Liver (tissue), 9 donors: ENCODE results near the gene ACOXL. TPM values are rescaled to one million over a fixed set of nuclear protein-coding genes. Genes with fewer than 3 reads are reported as not detected.

Experiments
- DNase-seq: peaks from one replicate; pipeline ENCODE4 v3.0.0-alpha.2; 2017; ENCODE audit warnings: low spot score
- H3K27ac ChIP-seq, 2 donors: one replicate each; pipeline ENCODE4 v1.7.0; 2013; ENCODE audit warnings: inconsistent platforms in 2 of 2, low read length in 2 of 2, control low read depth in 1 of 2, low read depth in 1 of 2, mild to moderate bottlenecking in 1 of 2
- H3K27me3 ChIP-seq, 4 donors: one replicate each; pipeline versions ENCODE4 v1.6.1 to v1.7.0; 2013; ENCODE audit warnings: low read length in 3 of 4, inconsistent platforms in 1 of 4, mild to moderate bottlenecking in 1 of 4, moderate library complexity in 1 of 4; ENCODE audit not compliant: control insufficient read depth in 4 of 4, insufficient read depth in 4 of 4
- H3K36me3 ChIP-seq, 4 donors: one replicate each; pipeline versions ENCODE4 v1.6.1 to v1.7.0; 2013; ENCODE audit warnings: low read length in 3 of 4, mild to moderate bottlenecking in 3 of 4, low read depth in 1 of 4, moderate library complexity in 1 of 4; ENCODE audit not compliant: control insufficient read depth in 4 of 4, insufficient read depth in 3 of 4
- H3K4me1 ChIP-seq, 4 donors: one replicate each; pipeline versions ENCODE4 v1.6.1 to v1.7.0; 2013; ENCODE audit warnings: low read length in 3 of 4, mild to moderate bottlenecking in 3 of 4, moderate library complexity in 1 of 4; ENCODE audit not compliant: control insufficient read depth in 4 of 4, insufficient read depth in 4 of 4
- H3K4me3 ChIP-seq, 3 donors: one replicate each; pipeline versions ENCODE4 v1.6.1 to v1.7.0; 2013; ENCODE audit warnings: low read length in 3 of 3, control low read depth in 1 of 3, low read depth in 1 of 3, mild to moderate bottlenecking in 1 of 3
- H3K9ac ChIP-seq, 2 donors: one replicate each; pipeline ENCODE4 v1.7.0; 2013; ENCODE audit warnings: low read length in 2 of 2, mild to moderate bottlenecking in 2 of 2, moderate library complexity in 2 of 2, control low read depth in 1 of 2, low read depth in 1 of 2
- H3K9me3 ChIP-seq, 4 donors: one replicate each; pipeline versions ENCODE4 v1.6.1 to v1.7.0; 2013; ENCODE audit warnings: low read length in 3 of 4; ENCODE audit not compliant: control insufficient read depth in 4 of 4
- EGR1 ChIP-seq, 2 donors: IDR thresholded peaks; 2 replicates each; pipeline ENCODE4 v1.6.1; 2016 to 2018; ENCODE audit warnings: antibody characterized with exemption in 2 of 2, low read depth in 2 of 2
- FOXA1 ChIP-seq: IDR thresholded peaks from 2 replicates; pipeline ENCODE4 v1.6.1; 2016; ENCODE audit warnings: antibody characterized with exemption
- GABPA ChIP-seq, 2 donors: IDR thresholded peaks in 1 of 2; conservative IDR thresholded peaks in 1 of 2; 2 replicates each; pipeline ENCODE4 v1.6.1; 2016; ENCODE audit warnings: antibody characterized with exemption in 2 of 2, mild to moderate bottlenecking in 1 of 2, moderate library complexity in 1 of 2
- HNF4A ChIP-seq, 2 donors: conservative IDR thresholded peaks; 2 replicates each; pipeline ENCODE4 v1.6.1; 2016; ENCODE audit warnings: antibody characterized with exemption in 2 of 2, mild to moderate bottlenecking in 2 of 2
- HNF4G ChIP-seq: IDR thresholded peaks from 2 replicates; pipeline ENCODE4 v1.6.1; 2016; ENCODE audit warnings: antibody characterized with exemption
- JUND ChIP-seq, 2 donors: IDR thresholded peaks; 2 replicates each; pipeline ENCODE4 v1.6.1; 2016; ENCODE audit warnings: antibody characterized with exemption in 2 of 2
- NR2F2 ChIP-seq: IDR thresholded peaks from 2 replicates; pipeline ENCODE4 v1.6.1; 2016; ENCODE audit warnings: antibody characterized with exemption
- RAD21 ChIP-seq, 2 donors: IDR thresholded peaks; 2 replicates each; pipeline ENCODE4 v1.6.1; 2016; ENCODE audit warnings: antibody characterized with exemption in 2 of 2, mild to moderate bottlenecking in 2 of 2
- RXRA ChIP-seq, 2 donors: IDR thresholded peaks; 2 replicates each; pipeline ENCODE4 v1.6.1; 2017 to 2018; ENCODE audit warnings: antibody characterized with exemption in 2 of 2, mild to moderate bottlenecking in 1 of 2
- SP1 ChIP-seq: IDR thresholded peaks from 2 replicates; pipeline ENCODE4 v1.6.1; 2018; ENCODE audit warnings: antibody characterized with exemption, mild to moderate bottlenecking
- TAF1 ChIP-seq: conservative IDR thresholded peaks from 2 replicates; pipeline ENCODE4 v1.6.1; 2016; ENCODE audit warnings: antibody characterized with exemption, mild to moderate bottlenecking
- WGBS: extraction: QIAGEN DNeasy Blood & Tissue Kit; methylation state at CpG from one replicate; pipeline ENCODE4 v1.1.7; 2013; 5-methylcytosine and 5-hydroxymethylcytosine counted together
- polyA plus RNA-seq, 2 donors: library from polyadenylated mRNA; stranded (reverse) in 1 of 2; unstranded in 1 of 2; fragments of 200-250 nt in 1 of 2; fragments of >200 nt in 1 of 2; fragmentation: Nextera tagmentation in 1 of 2; extraction: Ambion mirVana in 1 of 2; gene quantifications; one replicate each; pipeline versions ENCODE4 v1.2.1 to v1.2.3, GENCODE V29; 2013 to 2015
- total RNA-seq, 2 donors: library from RNA; depleted of rRNA; stranded (reverse); fragments of >200 nt; gene quantifications; one replicate each; pipeline ENCODE4 v1.2.3, GENCODE V29; 2014
- TF ChIP-seq, protein P1 (sequence below): fragments of 150-350 bp; IDR thresholded peaks from 2 replicates; pipeline ENCODE4 v1.5.1; 2017; ENCODE audit warnings: improper control_type of control experiment, low read depth, low read length; ENCODE audit not compliant: missing input control
- TF ChIP-seq, protein P2 (sequence below): IDR thresholded peaks from 2 replicates; pipeline ENCODE4 v1.6.1; 2016; ENCODE audit warnings: antibody characterized with exemption
- TF ChIP-seq, protein P3 (sequence below): IDR thresholded peaks from 2 replicates; pipeline ENCODE4 v1.6.1; 2016; ENCODE audit warnings: antibody characterized with exemption
- TF ChIP-seq, protein P4 (sequence below): IDR thresholded peaks from 2 replicates; pipeline ENCODE4 v1.6.1; 2016; ENCODE audit warnings: antibody characterized with exemption
- TF ChIP-seq, protein P5 (sequence below): IDR thresholded peaks from 2 replicates; pipeline ENCODE4 v1.6.1; 2016; ENCODE audit warnings: antibody characterized with exemption, mild to moderate bottlenecking
- donor health status: healthy.
- donor health status: healthy.
- donor health status: healthy.
- donor health status: healthy.
- donor health status: healthy.

The ACOXL gene
- total and polyA plus RNA-seq, 4 donors, result 0.07 TPM; not detected in 3

DNA sequence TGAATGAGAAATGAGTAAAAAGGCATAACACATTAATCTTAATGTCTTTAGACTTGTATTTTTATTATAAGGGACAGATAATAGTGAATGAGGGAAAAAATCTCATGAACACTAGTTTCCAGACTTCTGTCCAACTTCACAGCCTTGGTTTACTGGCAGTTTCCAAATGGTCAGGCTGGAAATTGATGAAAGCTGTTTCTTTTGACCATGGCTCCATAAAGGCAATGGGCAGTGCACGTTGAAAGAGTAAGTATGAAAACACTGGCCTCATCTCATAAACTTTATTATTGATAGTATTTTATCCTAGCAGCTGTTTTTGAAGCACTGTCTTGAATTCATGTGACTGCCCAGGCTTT, 411.4 kb downstream of the ACOXL start:
- Histone ChIP-seq H3K9me3 (no peaks in the 10 kb centered on the region), H3K4me3 (no peak overlapping the region), H3K36me3 (peaks cover 2 to 35% (median 18%) of the 10 kb centered on the region in 4 donors), H3K4me1 (peaks cover 1 to 16% (median 8%) of the 10 kb centered on the region in 4 donors), H3K27ac (no peak overlapping the region), H3K27me3 (no peaks in the 10 kb centered on the region), H3K9ac (no peak overlapping the region)
- DNase-seq, result no peak
- TF ChIP-seq JUND (IDR thresholded peaks at IDR 0.05), result no peak
- TF ChIP-seq RAD21 (IDR thresholded peaks at IDR 0.05), result no peak
- TF ChIP-seq, protein P1, sequence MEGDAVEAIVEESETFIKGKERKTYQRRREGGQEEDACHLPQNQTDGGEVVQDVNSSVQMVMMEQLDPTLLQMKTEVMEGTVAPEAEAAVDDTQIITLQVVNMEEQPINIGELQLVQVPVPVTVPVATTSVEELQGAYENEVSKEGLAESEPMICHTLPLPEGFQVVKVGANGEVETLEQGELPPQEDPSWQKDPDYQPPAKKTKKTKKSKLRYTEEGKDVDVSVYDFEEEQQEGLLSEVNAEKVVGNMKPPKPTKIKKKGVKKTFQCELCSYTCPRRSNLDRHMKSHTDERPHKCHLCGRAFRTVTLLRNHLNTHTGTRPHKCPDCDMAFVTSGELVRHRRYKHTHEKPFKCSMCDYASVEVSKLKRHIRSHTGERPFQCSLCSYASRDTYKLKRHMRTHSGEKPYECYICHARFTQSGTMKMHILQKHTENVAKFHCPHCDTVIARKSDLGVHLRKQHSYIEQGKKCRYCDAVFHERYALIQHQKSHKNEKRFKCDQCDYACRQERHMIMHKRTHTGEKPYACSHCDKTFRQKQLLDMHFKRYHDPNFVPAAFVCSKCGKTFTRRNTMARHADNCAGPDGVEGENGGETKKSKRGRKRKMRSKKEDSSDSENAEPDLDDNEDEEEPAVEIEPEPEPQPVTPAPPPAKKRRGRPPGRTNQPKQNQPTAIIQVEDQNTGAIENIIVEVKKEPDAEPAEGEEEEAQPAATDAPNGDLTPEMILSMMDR, result no peak
- WGBS, result 89% methylated on average over 1 of the region's 1 CpG

DNA sequence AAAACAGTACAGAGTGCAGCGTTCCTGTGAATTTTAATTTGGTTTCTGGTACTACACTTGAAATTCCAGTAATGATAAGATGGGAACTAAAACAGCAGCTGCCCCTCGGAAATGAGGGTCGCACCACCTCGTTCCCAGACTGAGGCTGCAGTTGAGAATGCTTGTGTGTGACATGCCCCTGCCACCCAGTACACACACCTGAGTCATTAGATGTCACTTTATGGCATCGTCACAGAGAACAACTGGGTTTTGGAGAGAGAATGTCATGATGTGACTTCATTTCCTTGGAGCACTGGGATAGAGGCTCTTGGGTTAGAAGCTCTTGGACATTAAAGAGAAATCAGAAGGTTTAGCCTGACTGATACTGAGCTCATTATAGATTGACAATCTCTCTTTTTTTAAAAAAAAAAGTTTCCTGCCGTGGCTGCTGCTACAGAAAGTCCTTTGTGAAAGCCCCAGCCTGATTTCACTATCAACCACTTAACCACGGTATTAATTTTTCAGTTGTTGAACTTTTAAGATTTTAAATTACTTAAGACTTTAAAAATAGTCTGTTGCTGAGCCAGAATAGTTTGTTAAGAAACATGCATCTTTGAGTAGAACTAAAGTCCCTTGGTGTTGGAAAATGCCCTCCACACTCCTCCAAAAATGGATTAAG, 412.9 kb downstream of the ACOXL start:
- H3K4me1 ChIP-seq, result peaks cover 0 to 2% (median under 1%) of the 10 kb centered on the region in 4 donors
- TF ChIP-seq HNF4G (no peak), TAF1 (no peak), GABPA (IDR thresholded peaks at IDR 0.05 in 1 of 2, conservative IDR thresholded peaks at IDR 0.05 in 1 of 2) (no peak), RXRA (IDR thresholded peaks at IDR 0.05) (no peak), RAD21 (IDR thresholded peaks at IDR 0.05) (no peak), JUND (IDR thresholded peaks at IDR 0.05) (no peak), NR2F2 (no peak), HNF4A (conservative IDR thresholded peaks at IDR 0.05) (no peak), SP1 (no peak), FOXA1 (no peak), EGR1 (IDR thresholded peaks at IDR 0.05; ENCODE audit: low read depth in 2 of 2) (no peak)
- TF ChIP-seq, protein P2, sequence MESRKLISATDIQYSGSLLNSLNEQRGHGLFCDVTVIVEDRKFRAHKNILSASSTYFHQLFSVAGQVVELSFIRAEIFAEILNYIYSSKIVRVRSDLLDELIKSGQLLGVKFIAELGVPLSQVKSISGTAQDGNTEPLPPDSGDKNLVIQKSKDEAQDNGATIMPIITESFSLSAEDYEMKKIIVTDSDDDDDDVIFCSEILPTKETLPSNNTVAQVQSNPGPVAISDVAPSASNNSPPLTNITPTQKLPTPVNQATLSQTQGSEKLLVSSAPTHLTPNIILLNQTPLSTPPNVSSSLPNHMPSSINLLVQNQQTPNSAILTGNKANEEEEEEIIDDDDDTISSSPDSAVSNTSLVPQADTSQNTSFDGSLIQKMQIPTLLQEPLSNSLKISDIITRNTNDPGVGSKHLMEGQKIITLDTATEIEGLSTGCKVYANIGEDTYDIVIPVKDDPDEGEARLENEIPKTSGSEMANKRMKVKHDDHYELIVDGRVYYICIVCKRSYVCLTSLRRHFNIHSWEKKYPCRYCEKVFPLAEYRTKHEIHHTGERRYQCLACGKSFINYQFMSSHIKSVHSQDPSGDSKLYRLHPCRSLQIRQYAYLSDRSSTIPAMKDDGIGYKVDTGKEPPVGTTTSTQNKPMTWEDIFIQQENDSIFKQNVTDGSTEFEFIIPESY, result no peak
- TF ChIP-seq, protein P1, result no peak
- TF ChIP-seq, protein P3, sequence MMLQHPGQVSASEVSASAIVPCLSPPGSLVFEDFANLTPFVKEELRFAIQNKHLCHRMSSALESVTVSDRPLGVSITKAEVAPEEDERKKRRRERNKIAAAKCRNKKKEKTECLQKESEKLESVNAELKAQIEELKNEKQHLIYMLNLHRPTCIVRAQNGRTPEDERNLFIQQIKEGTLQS, result no peak
- TF ChIP-seq, protein P4, sequence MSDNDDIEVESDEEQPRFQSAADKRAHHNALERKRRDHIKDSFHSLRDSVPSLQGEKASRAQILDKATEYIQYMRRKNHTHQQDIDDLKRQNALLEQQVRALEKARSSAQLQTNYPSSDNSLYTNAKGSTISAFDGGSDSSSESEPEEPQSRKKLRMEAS, result no peak
- TF ChIP-seq, protein P5, sequence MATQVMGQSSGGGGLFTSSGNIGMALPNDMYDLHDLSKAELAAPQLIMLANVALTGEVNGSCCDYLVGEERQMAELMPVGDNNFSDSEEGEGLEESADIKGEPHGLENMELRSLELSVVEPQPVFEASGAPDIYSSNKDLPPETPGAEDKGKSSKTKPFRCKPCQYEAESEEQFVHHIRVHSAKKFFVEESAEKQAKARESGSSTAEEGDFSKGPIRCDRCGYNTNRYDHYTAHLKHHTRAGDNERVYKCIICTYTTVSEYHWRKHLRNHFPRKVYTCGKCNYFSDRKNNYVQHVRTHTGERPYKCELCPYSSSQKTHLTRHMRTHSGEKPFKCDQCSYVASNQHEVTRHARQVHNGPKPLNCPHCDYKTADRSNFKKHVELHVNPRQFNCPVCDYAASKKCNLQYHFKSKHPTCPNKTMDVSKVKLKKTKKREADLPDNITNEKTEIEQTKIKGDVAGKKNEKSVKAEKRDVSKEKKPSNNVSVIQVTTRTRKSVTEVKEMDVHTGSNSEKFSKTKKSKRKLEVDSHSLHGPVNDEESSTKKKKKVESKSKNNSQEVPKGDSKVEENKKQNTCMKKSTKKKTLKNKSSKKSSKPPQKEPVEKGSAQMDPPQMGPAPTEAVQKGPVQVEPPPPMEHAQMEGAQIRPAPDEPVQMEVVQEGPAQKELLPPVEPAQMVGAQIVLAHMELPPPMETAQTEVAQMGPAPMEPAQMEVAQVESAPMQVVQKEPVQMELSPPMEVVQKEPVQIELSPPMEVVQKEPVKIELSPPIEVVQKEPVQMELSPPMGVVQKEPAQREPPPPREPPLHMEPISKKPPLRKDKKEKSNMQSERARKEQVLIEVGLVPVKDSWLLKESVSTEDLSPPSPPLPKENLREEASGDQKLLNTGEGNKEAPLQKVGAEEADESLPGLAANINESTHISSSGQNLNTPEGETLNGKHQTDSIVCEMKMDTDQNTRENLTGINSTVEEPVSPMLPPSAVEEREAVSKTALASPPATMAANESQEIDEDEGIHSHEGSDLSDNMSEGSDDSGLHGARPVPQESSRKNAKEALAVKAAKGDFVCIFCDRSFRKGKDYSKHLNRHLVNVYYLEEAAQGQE, result no peak
- H3K27ac ChIP-seq, result no peak overlapping the region
- no peak for DNase-seq
- H3K36me3 ChIP-seq, result peaks cover 2 to 40% (median 19%) of the 10 kb centered on the region in 4 donors
- no peaks in the 10 kb centered on the region for H3K27me3 ChIP-seq
- 92% methylated on average over 7 of the region's 7 CpGs for WGBS
- H3K9ac ChIP-seq, result no peak overlapping the region
- no peak overlapping the region for H3K4me3 ChIP-seq
- H3K9me3 ChIP-seq, result no peaks in the 10 kb centered on the region
